Urinary bladder (tissue), 4 donors: ENCODE results near the gene CHRNB1. TPM values are rescaled to one million over a fixed set of nuclear protein-coding genes. Genes with fewer than 3 reads are reported as not detected.
"Not testable (repeated sequence)": the region's sequence is repeated elsewhere in the genome, so short reads cannot be mapped to it uniquely, and the experiment has no call there.

Source experiments
- DNase-seq: peaks from one replicate; pipeline ENCODE4 v3.0.0-alpha.2; 2015; ENCODE audit errors: extremely low spot score
- H3K27ac ChIP-seq: one replicate; pipeline ENCODE4 v1.5.1; 2013; ENCODE audit warnings: low read depth, mild to moderate bottlenecking, moderate library complexity
- H3K36me3 ChIP-seq: one replicate; pipeline ENCODE4 v1.6.1; 2013; ENCODE audit warnings: mild to moderate bottlenecking, moderate library complexity; ENCODE audit not compliant: insufficient read depth
- H3K4me1 ChIP-seq: one replicate; pipeline ENCODE4 v1.6.1; 2013; ENCODE audit warnings: mild to moderate bottlenecking, moderate library complexity; ENCODE audit not compliant: insufficient read depth
- H3K4me3 ChIP-seq: one replicate; pipeline ENCODE4 v1.5.1; 2013; ENCODE audit warnings: low read depth, low read length
- WGBS: extraction: QIAGEN DNeasy Blood & Tissue Kit; methylation state at CpG from one replicate; pipeline ENCODE4 v1.1.7; 2013; 5-methylcytosine and 5-hydroxymethylcytosine counted together
- polyA plus RNA-seq: library from polyadenylated mRNA; stranded (reverse); fragments of 200-250 nt; gene quantifications from one replicate; pipeline ENCODE4 v1.2.3, GENCODE V29; 2013
- total RNA-seq: library from RNA; depleted of rRNA; stranded (reverse); fragments of >200 nt; gene quantifications from one replicate; pipeline ENCODE4 v1.2.3, GENCODE V29; 2014
- donor health status: healthy with polysubstance abuse.
- donor health status: healthy.

CHRNB1 gene
- total and polyA plus RNA-seq, 2 donors, result 10.7 to 15.4 TPM

GRCh38 chr17:7475764-7476422, 31.0 kb downstream of the CHRNB1 start:
- DNase-seq, result no peak
- H3K4me1 ChIP-seq, result no peaks in the 10 kb centered on the region
- peak overlapping the region; percentile 31 for H3K27ac ChIP-seq
- WGBS, result 44% methylated on average over 15 of the region's 15 CpGs
- no peaks in the 10 kb centered on the region for H3K36me3 ChIP-seq
- no peak overlapping the region for H3K4me3 ChIP-seq

- 21% methylated on average over 3 of the region's 3 CpGs for WGBS
- Histone ChIP-seq H3K27ac (no peak overlapping the region), H3K4me3 (no peak overlapping the region), H3K4me1 (no peaks in the 10 kb centered on the region), H3K36me3 (no peaks in the 10 kb centered on the region)
- DNase-seq, result no peak
Observed at GRCh38 chr17:7476494-7476893, 31.6 kb downstream of the CHRNB1 start.

- H3K36me3 ChIP-seq, result no peaks in the 10 kb centered on the region
- H3K27ac ChIP-seq, result peak overlapping the region; percentile 100
- no peak overlapping the region for H3K4me3 ChIP-seq
- no peak for DNase-seq
- no peaks in the 10 kb centered on the region for H3K4me1 ChIP-seq
- WGBS, result 78% methylated on average over 5 of the region's 5 CpGs
Observed at GRCh38 chr17:7476951-7477350, 32.1 kb downstream of the CHRNB1 start.

GRCh38 chr17:7477392-7478275, 32.8 kb downstream of the CHRNB1 start:
- 16% methylated on average over 26 of the region's 26 CpGs for WGBS

GRCh38 chr17:7478276-7479212, 33.7 kb downstream of the CHRNB1 start:
- no peak for DNase-seq
- Histone ChIP-seq H3K27ac (peak overlapping the region; percentile 100), H3K36me3 (no peaks in the 10 kb centered on the region), H3K4me3 (peak overlapping the region; percentile 97), H3K4me1 (no peaks in the 10 kb centered on the region)
- WGBS, result 6% methylated on average over 40 of the region's 40 CpGs

More at GRCh38 chr17:7477392-7478275, 32.8 kb downstream of the CHRNB1 start:
- H3K4me1 ChIP-seq, result no peaks in the 10 kb centered on the region
- no peaks in the 10 kb centered on the region for H3K36me3 ChIP-seq
- H3K27ac ChIP-seq, result peak overlapping the region; percentile 100
- H3K4me3 ChIP-seq, result peak overlapping the region; percentile 97
- peak; percentile 80 for DNase-seq

- H3K4me3 ChIP-seq, result peak within 1 kb of the TSS; percentile 97
- under 1% methylated on average over 91 of the region's 92 CpGs for WGBS
- peak within 1 kb of the TSS; percentile 100 for H3K27ac ChIP-seq
- no peak for DNase-seq
- H3K4me1 ChIP-seq, result no peaks in the 10 kb centered on the region
- H3K36me3 ChIP-seq, result no peaks in the 10 kb centered on the region
Observed at GRCh38 chr17:7479213-7480088, 34.6 kb downstream of the CHRNB1 start, which contains the start of gene ZBTB4. Gene ZBTB4 (minus strand): TSS chr17:7479631. CDS start chr17:7466801, 12,830 bp downstream.

GRCh38 chr17:7480089-7480384, 35.2 kb downstream of the CHRNB1 start:
- no peaks in the 10 kb centered on the region for H3K4me1 ChIP-seq
- H3K36me3 ChIP-seq, result no peaks in the 10 kb centered on the region
- peak overlapping the region; percentile 98 for H3K27ac ChIP-seq
- peak overlapping the region; percentile 97 for H3K4me3 ChIP-seq
- no peak for DNase-seq
- 4% methylated on average over 8 of the region's 8 CpGs for WGBS

- not testable (repeated sequence) for H3K4me3 ChIP-seq, DNase-seq, H3K4me1 ChIP-seq, H3K36me3 ChIP-seq
- peak within 1 kb of the TSS; percentile 98 for H3K27ac ChIP-seq
- WGBS, result 89% methylated on average over 4 of the region's 4 CpGs
Observed at GRCh38 chr17:7481275-7481674, 36.4 kb downstream of the CHRNB1 start, which contains the start of gene SLC35G6. Gene SLC35G6 (plus strand): TSS chr17:7481446. CDS start chr17:7481517, 71 bp downstream.

GRCh38 chr17:7481842-7482741, 37.2 kb downstream of the CHRNB1 start:
- H3K27ac ChIP-seq, H3K4me3 ChIP-seq, H3K36me3 ChIP-seq, DNase-seq, H3K4me1 ChIP-seq: not testable (repeated sequence)
- 85% methylated on average over 31 of the region's 31 CpGs for WGBS

GRCh38 chr17:7482742-7483088, 37.9 kb downstream of the CHRNB1 start:
- Histone ChIP-seq H3K4me3 (peak overlapping the region; percentile 11), H3K27ac (peak overlapping the region; percentile 100)
- not testable (repeated sequence) for H3K4me1 ChIP-seq, H3K36me3 ChIP-seq, DNase-seq
- 70% methylated on average over 6 of the region's 6 CpGs for WGBS

GRCh38 chr17:7483255-7484066, 38.6 kb downstream of the CHRNB1 start:
- DNase-seq, result peak; percentile 71
- H3K36me3 ChIP-seq, result no peaks in the 10 kb centered on the region
- no peaks in the 10 kb centered on the region for H3K4me1 ChIP-seq
- WGBS, result 1% methylated on average over 38 of the region's 38 CpGs
- peak overlapping the region; percentile 100 for H3K27ac ChIP-seq
- H3K4me3 ChIP-seq, result peak overlapping the region; percentile 60
